Measurements from ENCODE around the gene NIF3L1. TPM values are rescaled to one million over a fixed set of nuclear protein-coding genes. Genes with fewer than 3 reads are reported as not detected.

The NIF3L1 gene
- total and polyA plus RNA-seq, 2 of the 13 experiments (the other 11 are each of a cell fraction or from before 2014, with no cell fraction given), result 67.9 to 75.2 TPM

GRCh38 chr2:200864176-200865034 lies 24.8 kb upstream of the NIF3L1 start, which contains the start of gene CLK1 (continued):
- TF ChIP-seq CENPT (CRISPR knock-in tag; IDR thresholded peaks at IDR 0.05; ENCODE audit: low read depth) (no peak), TBL1XR1 (IDR thresholded peaks at IDR 0.05; ENCODE audit: borderline replicate concordance, low read length, partially characterized antibody) (peak; percentile 22), ZNF558 (CRISPR knock-in tag; IDR thresholded peaks at IDR 0.05; ENCODE audit: borderline replicate concordance) (peak; percentile 98), BORCS8-MEF2B (CRISPR knock-in tag; IDR thresholded peaks at IDR 0.05) (peak; percentile 99), TBX3 (IDR thresholded peaks at IDR 0.05; ENCODE audit: borderline replicate concordance) (no peak), MAFG (CRISPR knock-in tag; IDR thresholded peaks at IDR 0.05) (no peak), CEBPG (CRISPR knock-in tag; IDR thresholded peaks at IDR 0.05) (peak; percentile 72), ZNF607 (CRISPR knock-in tag; IDR thresholded peaks at IDR 0.05; ENCODE audit: borderline replicate concordance) (peak; percentile 91; the same call in 1 of the 2 replicates), REST (IDR thresholded peaks at IDR 0.05; ENCODE audit: borderline replicate concordance in 1 of 2, low read depth in 1 of 2, low read length in 2 of 2) (peak in 1 of 2 experiments; percentile 52; a peak in 2 of 4 replicates), TSC22D2 (CRISPR knock-in tag; IDR thresholded peaks at IDR 0.05; ENCODE audit: borderline replicate concordance) (peak; percentile 97), ZNF17 (CRISPR knock-in tag; IDR thresholded peaks at IDR 0.05) (no peak), ZBTB40 (IDR thresholded peaks at IDR 0.05) (no peak), ZBTB40 (CRISPR knock-in tag; IDR thresholded peaks at IDR 0.05) (peak; percentile 92), ZBTB34 (CRISPR knock-in tag; IDR thresholded peaks at IDR 0.05) (peak; percentile 86; the same call in 1 of the 2 replicates)
